Smooth muscle cell (in vitro differentiated cells): ENCODE measurements around the gene TRPM8. TPM values are rescaled to one million over a fixed set of nuclear protein-coding genes. Genes with fewer than 3 reads are reported as not detected.

Source experiments
- DNase-seq: peaks from one replicate; lab custom pipeline; 2025; ENCODE audit not compliant: unreplicated experiment; lab: John Stamatoyannopoulos, UW
- H2AFZ ChIP-seq: fragments of 200-600 bp; sonication (generic); 2 replicates; pipeline ENCODE4 v1.6.0; 2016; ENCODE audit warnings: antibody characterized with exemption, low read depth, mild to moderate bottlenecking
- H3F3A ChIP-seq: fragments of 200-600 bp; sonication (generic); 2 replicates; pipeline ENCODE4 v1.6.0; 2017; ENCODE audit warnings: antibody characterized with exemption, low read depth
- H3K27ac ChIP-seq: fragments of 200-600 bp; sonication (generic); 2 replicates; pipeline ENCODE4 v1.5.1; 2016; ENCODE audit warnings: low read depth, mild to moderate bottlenecking
- H3K27me3 ChIP-seq: fragments of 200-600 bp; sonication (generic); 2 replicates; pipeline ENCODE4 v1.6.1; 2016; ENCODE audit warnings: low read depth, mild to moderate bottlenecking
- H3K36me3 ChIP-seq: fragments of 200-600 bp; sonication (generic); 2 replicates; pipeline ENCODE4 v1.5.1; 2016; ENCODE audit warnings: low read depth
- H3K4me1 ChIP-seq: fragments of 200-600 bp; sonication (generic); 2 replicates; pipeline ENCODE4 v1.5.1; 2016; ENCODE audit warnings: low read depth
- H3K4me2 ChIP-seq: fragments of 200-600 bp; sonication (generic); 2 replicates; pipeline ENCODE4 v1.6.0; 2016; ENCODE audit warnings: mild to moderate bottlenecking
- H3K4me3 ChIP-seq: fragments of 200-600 bp; sonication (generic); 2 replicates; pipeline ENCODE4 v1.5.1; 2016; ENCODE audit warnings: mild to moderate bottlenecking
- H3K79me2 ChIP-seq: fragments of 200-600 bp; sonication (generic); 2 replicates; pipeline ENCODE4 v1.6.0; 2016; ENCODE audit warnings: low read depth, mild to moderate bottlenecking
- H3K9ac ChIP-seq: fragments of 200-600 bp; sonication (generic); 2 replicates; pipeline ENCODE4 v1.6.0; 2016; ENCODE audit warnings: low read depth
- H3K9me3 ChIP-seq: fragments of 200-600 bp; sonication (generic); replicated peaks from 2 replicates; pipeline ENCODE4 v1.5.1; 2016; ENCODE audit warnings: low read depth
- H4K20me1 ChIP-seq: fragments of 200-600 bp; sonication (generic); 2 replicates; pipeline ENCODE4 v1.6.0; 2016; ENCODE audit warnings: low read depth
- WGBS: methylation state at CpG from one replicate; pipeline ENCODE4 v1.1.7; 2016; ENCODE audit warnings: low lambda C conversion rate; 5-methylcytosine and 5-hydroxymethylcytosine counted together
- polyA plus RNA-seq: library from polyadenylated mRNA; unstranded; fragments of >200 nt; fragmentation: Nextera tagmentation; extraction: Ambion mirVana; gene quantifications from 2 replicates; pipeline ENCODE4 v1.2.1, GENCODE V29; 2016
- total RNA-seq: library from RNA; depleted of rRNA; stranded (reverse); fragments of >200 nt; gene quantifications from 2 replicates; pipeline ENCODE4 v1.2.3, GENCODE V29; 2014
- TF ChIP-seq, protein P1 (sequence below): fragments of 200-600 bp; sonication (generic); IDR thresholded peaks from 2 replicates; pipeline ENCODE4 v1.5.1; 2017; ENCODE audit warnings: borderline replicate concordance, mild to moderate bottlenecking, antibody characterized with exemption; ENCODE audit not compliant: insufficient read depth, poor library complexity, severe bottlenecking

The TRPM8 gene
- total and polyA plus RNA-seq, 2 experiments from 2014 or later = not detected

DNA sequence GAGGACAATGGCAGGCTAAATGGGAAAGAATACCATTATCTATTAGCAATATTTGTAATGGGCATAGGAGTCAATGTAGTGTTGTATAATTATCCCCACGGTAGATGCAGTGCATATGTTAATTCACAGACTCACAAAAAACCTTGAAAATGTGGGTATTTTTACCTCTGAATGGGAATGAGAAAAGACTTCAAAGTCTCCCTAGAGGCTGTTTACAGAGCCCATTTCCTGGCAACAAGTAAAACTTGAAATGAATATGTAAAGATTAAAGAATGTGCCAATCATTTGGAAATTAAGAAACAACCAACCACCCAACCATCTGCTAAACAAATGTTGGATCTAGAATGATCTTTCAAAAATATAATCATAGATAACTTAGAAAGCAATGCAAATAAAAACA lies 27.1 kb downstream of the TRPM8 start:
- H3K4me3 ChIP-seq = no peak overlapping the region
- H2AFZ ChIP-seq = no peak overlapping the region
- H3K4me2 ChIP-seq = no peak overlapping the region
- no peak overlapping the region for H3K27ac ChIP-seq
- TF ChIP-seq, protein P1, sequence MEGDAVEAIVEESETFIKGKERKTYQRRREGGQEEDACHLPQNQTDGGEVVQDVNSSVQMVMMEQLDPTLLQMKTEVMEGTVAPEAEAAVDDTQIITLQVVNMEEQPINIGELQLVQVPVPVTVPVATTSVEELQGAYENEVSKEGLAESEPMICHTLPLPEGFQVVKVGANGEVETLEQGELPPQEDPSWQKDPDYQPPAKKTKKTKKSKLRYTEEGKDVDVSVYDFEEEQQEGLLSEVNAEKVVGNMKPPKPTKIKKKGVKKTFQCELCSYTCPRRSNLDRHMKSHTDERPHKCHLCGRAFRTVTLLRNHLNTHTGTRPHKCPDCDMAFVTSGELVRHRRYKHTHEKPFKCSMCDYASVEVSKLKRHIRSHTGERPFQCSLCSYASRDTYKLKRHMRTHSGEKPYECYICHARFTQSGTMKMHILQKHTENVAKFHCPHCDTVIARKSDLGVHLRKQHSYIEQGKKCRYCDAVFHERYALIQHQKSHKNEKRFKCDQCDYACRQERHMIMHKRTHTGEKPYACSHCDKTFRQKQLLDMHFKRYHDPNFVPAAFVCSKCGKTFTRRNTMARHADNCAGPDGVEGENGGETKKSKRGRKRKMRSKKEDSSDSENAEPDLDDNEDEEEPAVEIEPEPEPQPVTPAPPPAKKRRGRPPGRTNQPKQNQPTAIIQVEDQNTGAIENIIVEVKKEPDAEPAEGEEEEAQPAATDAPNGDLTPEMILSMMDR = no peak
- no peaks in the 10 kb centered on the region for H3K4me1 ChIP-seq
- no peak for DNase-seq
- 83% methylated on average over 1 of the region's 1 CpG for WGBS
- no peak overlapping the region for H3K9ac ChIP-seq
- H3K9me3 ChIP-seq = no peaks in the 10 kb centered on the region
- H4K20me1 ChIP-seq = no peaks in the 10 kb centered on the region
- H3K79me2 ChIP-seq = no peaks in the 10 kb centered on the region
- no peaks in the 10 kb centered on the region for H3K27me3 ChIP-seq
- H3F3A ChIP-seq = no peaks in the 10 kb centered on the region
- H3K36me3 ChIP-seq = no peaks in the 10 kb centered on the region

DNA sequence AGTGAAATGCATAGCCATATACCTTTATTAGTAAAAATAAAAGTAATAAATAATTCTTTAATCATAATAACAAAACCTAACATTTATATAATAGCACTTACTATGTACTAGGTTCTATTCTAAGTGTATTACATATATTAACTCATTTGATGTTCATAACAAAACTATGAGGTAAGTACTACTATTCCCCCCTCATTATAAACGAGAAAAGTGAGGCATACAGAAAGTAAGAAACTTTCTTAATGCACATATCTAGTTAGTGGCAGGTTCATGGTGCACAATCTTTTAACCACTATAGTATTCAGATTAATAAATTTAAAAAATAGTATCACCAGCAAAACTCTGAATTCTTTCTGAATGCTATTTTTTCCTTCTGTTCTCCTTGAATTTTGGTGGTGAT lies 27.5 kb downstream of the TRPM8 start:
- H3F3A ChIP-seq = no peaks in the 10 kb centered on the region
- 82% methylated on average over 1 of the region's 1 CpG for WGBS
- H3K4me3 ChIP-seq = no peak overlapping the region
- no peaks in the 10 kb centered on the region for H3K4me1 ChIP-seq
- H3K9ac ChIP-seq = no peak overlapping the region
- no peaks in the 10 kb centered on the region for H3K36me3 ChIP-seq
- DNase-seq = no peak
- no peaks in the 10 kb centered on the region for H4K20me1 ChIP-seq
- H2AFZ ChIP-seq = no peak overlapping the region
- no peaks in the 10 kb centered on the region for H3K79me2 ChIP-seq
- H3K27me3 ChIP-seq = no peaks in the 10 kb centered on the region
- TF ChIP-seq, protein P1 = no peak
- no peak overlapping the region for H3K4me2 ChIP-seq
- no peaks in the 10 kb centered on the region for H3K9me3 ChIP-seq
- H3K27ac ChIP-seq = no peak overlapping the region

DNA sequence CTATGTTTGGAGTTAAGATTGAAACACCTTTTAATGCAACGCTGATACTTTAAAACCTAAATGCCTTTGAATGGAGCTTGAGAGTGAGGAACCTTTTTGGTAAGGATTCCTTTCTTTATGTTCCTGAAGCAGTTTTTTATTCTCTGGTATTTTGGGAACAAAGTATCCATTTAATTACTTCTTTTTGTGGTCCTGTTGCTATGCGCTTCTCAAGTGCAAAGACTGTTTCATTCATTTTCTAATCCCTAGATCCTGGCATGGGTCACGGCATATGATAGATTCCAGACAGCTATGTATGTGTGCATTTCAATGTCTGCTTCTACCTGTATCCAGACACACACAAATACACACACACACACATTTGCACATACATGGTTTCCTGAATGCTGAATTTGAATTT lies 28.0 kb downstream of the TRPM8 start:
- no peak overlapping the region for H3K4me2 ChIP-seq
- no peaks in the 10 kb centered on the region for H3K27me3 ChIP-seq
- no peaks in the 10 kb centered on the region for H3K79me2 ChIP-seq
- H3F3A ChIP-seq = no peaks in the 10 kb centered on the region
- WGBS = 94% methylated on average over 3 of the region's 3 CpGs
- no peak for DNase-seq
- no peak overlapping the region for H3K27ac ChIP-seq
- H2AFZ ChIP-seq = no peak overlapping the region
- H4K20me1 ChIP-seq = no peaks in the 10 kb centered on the region
- H3K4me1 ChIP-seq = no peaks in the 10 kb centered on the region
- no peaks in the 10 kb centered on the region for H3K9me3 ChIP-seq
- H3K9ac ChIP-seq = no peak overlapping the region
- no peak overlapping the region for H3K4me3 ChIP-seq
- H3K36me3 ChIP-seq = no peaks in the 10 kb centered on the region
- TF ChIP-seq, protein P1 = no peak

DNA sequence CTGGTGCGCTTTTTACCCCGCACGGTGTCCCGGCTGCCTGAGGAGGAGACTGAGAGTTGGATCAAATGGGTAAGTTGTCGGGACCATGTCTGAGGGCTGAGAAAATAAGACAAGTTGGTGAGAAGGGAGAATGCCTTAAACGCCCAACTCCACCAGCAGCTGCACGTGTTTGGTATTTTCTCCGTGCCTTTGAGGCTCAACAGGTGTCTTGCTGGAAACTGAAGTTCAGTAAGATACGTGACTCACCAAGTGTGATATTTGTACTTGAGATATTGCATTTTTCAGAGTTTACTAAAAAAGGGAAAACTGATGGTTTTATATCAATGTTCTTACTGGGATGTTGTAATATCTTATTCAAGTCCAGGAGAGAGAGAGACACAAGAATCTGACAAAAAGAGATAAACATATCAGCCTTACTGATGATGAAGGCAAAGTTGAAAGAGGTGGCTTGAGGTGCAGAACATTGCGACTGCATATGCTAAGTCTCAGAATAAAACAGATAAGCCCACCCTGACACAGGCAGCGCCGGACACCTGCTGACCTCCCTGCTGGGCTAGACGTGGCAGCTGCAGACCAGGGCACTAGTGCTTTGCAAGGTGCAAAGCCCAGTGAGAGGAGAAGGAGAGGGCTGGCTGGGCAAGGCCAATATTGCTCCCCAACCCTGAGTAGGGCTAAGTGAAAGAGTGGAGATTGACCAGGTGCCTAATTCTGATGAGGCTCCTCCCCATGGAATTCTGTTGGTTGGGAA lies 33.1 kb downstream of the TRPM8 start:
- WGBS = 89% methylated on average over 13 of the region's 13 CpGs

More for the DNA sequence above, 33.1 kb downstream of the TRPM8 start:
- Histone ChIP-seq H3K27me3 (peaks cover 21% of the 10 kb centered on the region), H3K79me2 (no peaks in the 10 kb centered on the region), H3K4me1 (no peaks in the 10 kb centered on the region), H2AFZ (no peak overlapping the region), H3K27ac (no peak overlapping the region), H3K9ac (no peak overlapping the region), H3K4me2 (no peak overlapping the region), H3K9me3 (no peaks in the 10 kb centered on the region), H3K36me3 (no peaks in the 10 kb centered on the region), H3F3A (no peaks in the 10 kb centered on the region), H3K4me3 (no peak overlapping the region), H4K20me1 (no peaks in the 10 kb centered on the region)
- TF ChIP-seq, protein P1 = no peak
- no peak for DNase-seq
